Activated T-helper 2 cell treated with anti-CD3 and anti-CD28 coated beads, Interferon-gamma antibody, Interleukin-2, Interleukin-4, amounts not matched to agents 10 μg/mL and 5 μg/mL and 100 μg/mL, durations not matched to agents 14 hours and 24 hours and 36 hours (primary cell): ENCODE results near the gene WBP1L. TPM values are rescaled to one million over a fixed set of nuclear protein-coding genes. Genes with fewer than 3 reads are reported as not detected.
"Not testable (repeated sequence)": the region's sequence is repeated elsewhere in the genome, so short reads cannot be mapped to it uniquely, and the experiment has no call there.

Source experiments
- DNase-seq: peaks from one replicate; pipeline ENCODE4 v3.0.0; 2021; ENCODE audit warnings: low spot score
- H3K27ac Mint-ChIP-seq: one replicate; pipeline ENCODE4 v1.8.0; 2021; ENCODE audit warnings: mixed read lengths
- H3K27me3 Mint-ChIP-seq: one replicate; pipeline ENCODE4 v1.8.0; 2021; ENCODE audit warnings: low read depth, mixed read lengths
- H3K36me3 Mint-ChIP-seq: one replicate; pipeline ENCODE4 v1.8.0; 2021; ENCODE audit warnings: low read depth, mixed read lengths
- H3K4me1 Mint-ChIP-seq: one replicate; pipeline ENCODE4 v1.8.0; 2021; ENCODE audit warnings: low read depth, mixed read lengths
- H3K4me3 Mint-ChIP-seq: one replicate; pipeline ENCODE4 v1.8.0; 2021; ENCODE audit warnings: low read depth, mild to moderate bottlenecking, moderate library complexity, mixed read lengths
- H3K9me3 Mint-ChIP-seq: one replicate; pipeline ENCODE4 v1.8.0; 2021; ENCODE audit warnings: mixed read lengths
- intact Hi-C: fragments of 100-400 bp; cut with micrococcal nuclease; formaldehyde crosslinking; loops from one replicate; pipeline ENCODE4 v1.15.1; 2023
- total RNA-seq: library from RNA; stranded (reverse); gene quantifications from 2 replicates; pipeline ENCODE4 v1.2.3, GENCODE V29; 2022

The WBP1L gene
- total RNA-seq, 1 donor from 2014 or later, result 18.0 TPM

- H3K9me3 Mint-ChIP-seq, result no peaks in the 10 kb centered on the region
- intact Hi-C loops, result no loop called here
- no peaks in the 10 kb centered on the region for H3K27me3 Mint-ChIP-seq
- DNase-seq, result no peak
- peaks cover 35% of the 10 kb centered on the region for H3K36me3 Mint-ChIP-seq
- no peak overlapping the region for H3K27ac Mint-ChIP-seq
- H3K4me1 Mint-ChIP-seq, result peaks cover 12% of the 10 kb centered on the region
- no peak overlapping the region for H3K4me3 Mint-ChIP-seq
Measured at GRCh38 chr10:102815790-102816549, 72.2 kb downstream of the WBP1L start.

- Mint-ChIP-seq H3K4me1 (peaks cover 8% of the 10 kb centered on the region), H3K4me3 (no peak overlapping the region), H3K9me3 (no peaks in the 10 kb centered on the region), H3K27me3 (no peaks in the 10 kb centered on the region), H3K36me3 (peaks cover 25% of the 10 kb centered on the region), H3K27ac (no peak overlapping the region)
- intact Hi-C loops, result no loop called here
- DNase-seq, result no peak
Measured at GRCh38 chr10:102817175-102817574, 73.4 kb downstream of the WBP1L start.

GRCh38 chr10:102819054-102819453, 75.3 kb downstream of the WBP1L start:
- no peak for DNase-seq
- Mint-ChIP-seq H3K4me3 (no peak overlapping the region), H3K9me3 (no peaks in the 10 kb centered on the region), H3K4me1 (peaks cover 2% of the 10 kb centered on the region), H3K27ac (no peak overlapping the region), H3K27me3 (no peaks in the 10 kb centered on the region), H3K36me3 (peaks cover 10% of the 10 kb centered on the region)
- intact Hi-C loops, result no loop called here

GRCh38 chr10:102820008-102820407, 76.3 kb downstream of the WBP1L start:
- intact Hi-C loops, H3K4me1 Mint-ChIP-seq, DNase-seq, H3K27ac Mint-ChIP-seq, H3K4me3 Mint-ChIP-seq, H3K9me3 Mint-ChIP-seq, H3K27me3 Mint-ChIP-seq, H3K36me3 Mint-ChIP-seq: not testable (repeated sequence)

GRCh38 chr10:102822222-102822621, 78.5 kb downstream of the WBP1L start:
- no peaks in the 10 kb centered on the region for H3K27me3 Mint-ChIP-seq
- intact Hi-C loops, result no loop called here
- no peak for DNase-seq
- no peaks in the 10 kb centered on the region for H3K4me1 Mint-ChIP-seq
- no peaks in the 10 kb centered on the region for H3K36me3 Mint-ChIP-seq
- H3K27ac Mint-ChIP-seq, result no peak overlapping the region
- H3K4me3 Mint-ChIP-seq, result no peak overlapping the region
- H3K9me3 Mint-ChIP-seq, result no peaks in the 10 kb centered on the region

- Mint-ChIP-seq H3K4me1 (no peaks in the 10 kb centered on the region), H3K9me3 (no peaks in the 10 kb centered on the region), H3K36me3 (no peaks in the 10 kb centered on the region), H3K27ac (no peak overlapping the region), H3K4me3 (no peak overlapping the region), H3K27me3 (no peaks in the 10 kb centered on the region)
- DNase-seq, result no peak
- intact Hi-C loops, result no loop called here
Measured at GRCh38 chr10:102824664-102825063, 80.9 kb downstream of the WBP1L start.

- Mint-ChIP-seq H3K9me3 (no peaks in the 10 kb centered on the region), H3K4me3 (no peak overlapping the region), H3K27me3 (no peaks in the 10 kb centered on the region), H3K4me1 (no peaks in the 10 kb centered on the region), H3K27ac (no peak overlapping the region), H3K36me3 (no peaks in the 10 kb centered on the region)
- intact Hi-C loops, result no loop called here
- no peak for DNase-seq
Measured at GRCh38 chr10:102826148-102826796, 82.5 kb downstream of the WBP1L start.

- no peak overlapping the region for H3K27ac Mint-ChIP-seq
- H3K27me3 Mint-ChIP-seq, result no peaks in the 10 kb centered on the region
- H3K4me3 Mint-ChIP-seq, result no peak overlapping the region
- no peaks in the 10 kb centered on the region for H3K4me1 Mint-ChIP-seq
- intact Hi-C loops, result no loop called here
- H3K36me3 Mint-ChIP-seq, result no peaks in the 10 kb centered on the region
- no peak for DNase-seq
- H3K9me3 Mint-ChIP-seq, result no peaks in the 10 kb centered on the region
Measured at GRCh38 chr10:102827597-102827975, 83.8 kb downstream of the WBP1L start.

GRCh38 chr10:102831322-102832071, 87.7 kb downstream of the WBP1L start:
- intact Hi-C loops, result loop anchor here (10.0 kb wide), 1 partner anchor 413 kb away; the partner anchor contains the start of gene RPEL1
- Mint-ChIP-seq H3K9me3 (no peaks in the 10 kb centered on the region), H3K27me3 (no peaks in the 10 kb centered on the region), H3K27ac (no peak overlapping the region), H3K36me3 (no peaks in the 10 kb centered on the region), H3K4me1 (peaks cover 5% of the 10 kb centered on the region), H3K4me3 (no peak overlapping the region)
- no peak for DNase-seq

GRCh38 chr10:102832248-102832647, 88.5 kb downstream of the WBP1L start:
- peaks cover 5% of the 10 kb centered on the region for H3K4me1 Mint-ChIP-seq

GRCh38 chr10:102832987-102833386, 89.2 kb downstream of the WBP1L start:
- intact Hi-C loops, result loop anchor here (10.0 kb wide), 1 partner anchor 412 kb away; the partner anchor contains the start of gene RPEL1
- H3K27me3 Mint-ChIP-seq, result peaks cover 4% of the 10 kb centered on the region

More at GRCh38 chr10:102832248-102832647, 88.5 kb downstream of the WBP1L start:
- H3K36me3 Mint-ChIP-seq, result no peaks in the 10 kb centered on the region
- H3K27me3 Mint-ChIP-seq, result peaks cover under 1% of the 10 kb centered on the region
- no peak overlapping the region for H3K27ac Mint-ChIP-seq
- H3K9me3 Mint-ChIP-seq, result no peaks in the 10 kb centered on the region
- H3K4me3 Mint-ChIP-seq, result no peak overlapping the region
- intact Hi-C loops, result loop anchor here (10.0 kb wide), 1 partner anchor 413 kb away; the partner anchor contains the start of gene RPEL1
- DNase-seq, result no peak

GRCh38 chr10:102834143-102834542, 90.4 kb downstream of the WBP1L start:
- DNase-seq, result no peak
- no peaks in the 10 kb centered on the region for H3K36me3 Mint-ChIP-seq
- peaks cover 9% of the 10 kb centered on the region for H3K9me3 Mint-ChIP-seq
- H3K27ac Mint-ChIP-seq, result no peak overlapping the region
- peaks cover 5% of the 10 kb centered on the region for H3K4me1 Mint-ChIP-seq
- intact Hi-C loops, result loop anchor here (10.0 kb wide), 1 partner anchor 411 kb away; the partner anchor contains the start of gene RPEL1
- peaks cover 8% of the 10 kb centered on the region for H3K27me3 Mint-ChIP-seq
- H3K4me3 Mint-ChIP-seq, result no peak overlapping the region

More at GRCh38 chr10:102832987-102833386, 89.2 kb downstream of the WBP1L start:
- H3K36me3 Mint-ChIP-seq, result no peaks in the 10 kb centered on the region
- no peak overlapping the region for H3K4me3 Mint-ChIP-seq
- no peak overlapping the region for H3K27ac Mint-ChIP-seq
- H3K9me3 Mint-ChIP-seq, result peaks cover 4% of the 10 kb centered on the region
- H3K4me1 Mint-ChIP-seq, result peaks cover 5% of the 10 kb centered on the region
- DNase-seq, result no peak
